Esophagus squamous epithelium (tissue), 4 donors: ENCODE measurements around the gene ZNF358.

Experiments used
- POLR2A ChIP-seq, 4 donors: fragments of 450-650 bp; IDR thresholded peaks; one replicate each; pipeline ENCODE4 v1.6.1; 2017; ENCODE audit warnings: antibody characterized with exemption in 4 of 4, mild to moderate bottlenecking in 4 of 4, moderate library complexity in 3 of 4
- TF ChIP-seq, protein P1 (sequence below), 6 experiments: fragments of 450-650 bp in 4 of 6; fragments of 200-600 bp in 2 of 6; sonication (generic) in 2 of 6; IDR thresholded peaks; one replicate each; pipeline ENCODE4 v1.5.1; 2016 to 2019; ENCODE audit warnings: antibody characterized with exemption in 6 of 6, mild to moderate bottlenecking in 4 of 6, moderate library complexity in 4 of 6

DNA sequence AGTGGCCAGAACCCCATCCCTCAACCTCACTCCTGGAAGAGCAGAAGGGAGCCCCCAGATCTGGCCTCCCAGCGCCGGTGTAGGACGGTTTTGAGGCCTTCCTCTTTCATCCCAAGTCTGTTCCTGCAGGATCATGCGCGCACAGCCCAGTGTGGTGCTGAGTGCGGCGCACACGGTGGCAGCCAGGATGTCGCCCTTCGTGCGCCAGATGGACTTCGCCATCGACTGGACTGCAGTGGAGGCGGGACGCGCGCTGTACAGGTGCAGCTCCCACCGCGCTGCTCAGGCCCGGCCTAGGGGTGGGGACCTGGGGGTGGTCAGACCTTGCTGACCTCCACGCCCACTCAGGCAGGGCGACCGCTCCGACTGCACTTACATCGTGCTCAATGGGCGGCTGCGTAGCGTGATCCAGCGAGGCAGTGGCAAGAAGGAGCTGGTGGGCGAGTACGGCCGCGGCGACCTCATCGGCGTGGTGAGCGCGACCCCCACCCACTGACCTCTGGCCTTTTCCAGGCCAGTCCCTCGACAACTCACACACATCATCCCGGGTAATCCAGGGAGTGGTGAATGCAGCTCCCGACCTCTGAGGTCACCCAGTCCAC, 34.4 kb downstream of the ZNF358 start:
- no peak for TF ChIP-seq POLR2A (IDR thresholded peaks at IDR 0.05)
- TF ChIP-seq, protein P1, sequence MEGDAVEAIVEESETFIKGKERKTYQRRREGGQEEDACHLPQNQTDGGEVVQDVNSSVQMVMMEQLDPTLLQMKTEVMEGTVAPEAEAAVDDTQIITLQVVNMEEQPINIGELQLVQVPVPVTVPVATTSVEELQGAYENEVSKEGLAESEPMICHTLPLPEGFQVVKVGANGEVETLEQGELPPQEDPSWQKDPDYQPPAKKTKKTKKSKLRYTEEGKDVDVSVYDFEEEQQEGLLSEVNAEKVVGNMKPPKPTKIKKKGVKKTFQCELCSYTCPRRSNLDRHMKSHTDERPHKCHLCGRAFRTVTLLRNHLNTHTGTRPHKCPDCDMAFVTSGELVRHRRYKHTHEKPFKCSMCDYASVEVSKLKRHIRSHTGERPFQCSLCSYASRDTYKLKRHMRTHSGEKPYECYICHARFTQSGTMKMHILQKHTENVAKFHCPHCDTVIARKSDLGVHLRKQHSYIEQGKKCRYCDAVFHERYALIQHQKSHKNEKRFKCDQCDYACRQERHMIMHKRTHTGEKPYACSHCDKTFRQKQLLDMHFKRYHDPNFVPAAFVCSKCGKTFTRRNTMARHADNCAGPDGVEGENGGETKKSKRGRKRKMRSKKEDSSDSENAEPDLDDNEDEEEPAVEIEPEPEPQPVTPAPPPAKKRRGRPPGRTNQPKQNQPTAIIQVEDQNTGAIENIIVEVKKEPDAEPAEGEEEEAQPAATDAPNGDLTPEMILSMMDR (IDR thresholded peaks at IDR 0.05): no peak
